ENCODE measurements around the gene ZBTB7C. TPM values are rescaled to one million over a fixed set of nuclear protein-coding genes. Genes with fewer than 3 reads are reported as not detected.

ZBTB7C gene
- total and polyA plus RNA-seq, 2 of the 4 experiments (the other 2 are of a cell fraction), result not detected

GRCh38 chr18:48046843-48047242, 362.3 kb downstream of the ZBTB7C start:
- no peak overlapping the region for H3K56ac ChIP-seq (ENCODE audit: extremely low read depth, insufficient read depth, low read length)
- H3K27ac ChIP-seq (ENCODE audit: insufficient read depth, low read length), result no peak overlapping the region
- H3K18ac ChIP-seq (ENCODE audit: low read depth, low read length), result no peak overlapping the region
- H3K14ac ChIP-seq (replicated peaks; ENCODE audit: low read depth, low read length), result no peak overlapping the region
- POLR2A ChIA-PET (ENCODE audit: unreplicated experiment), result no interaction called here
- intact Hi-C loops (cut with micrococcal nuclease) (no loop called here), in situ Hi-C loops (cut with MboI; ENCODE audit: low sequenced_read_pairs) (no loop called here), dilution Hi-C loops (cut with HindIII; ENCODE audit: low sequenced_read_pairs, unreplicated experiment) (no loop called here)
- no peaks in the 10 kb centered on the region for H3K79me1 ChIP-seq (ENCODE audit: low read depth in 1 of 2, low read length in 2 of 2)
- H4K8ac ChIP-seq (ENCODE audit: low read depth in 2 of 2, low read length in 2 of 2), result no peak overlapping the region
- no peak overlapping the region for H3K23ac ChIP-seq (ENCODE audit: low read depth, low read length)
- no peaks in the 10 kb centered on the region for H4K20me1 ChIP-seq (ENCODE audit: insufficient read depth, low read length)
- no peak overlapping the region for H3K4me2 ChIP-seq (ENCODE audit: low read depth, low read length)
- DNase-seq (no peak), ATAC-seq (ENCODE audit: low read depth) (no peak)
- H2BK15ac ChIP-seq (ENCODE audit: low read depth, low read length), result no peak overlapping the region
- peaks cover 1% of the 10 kb centered on the region for H3K27me3 ChIP-seq (ENCODE audit: control insufficient read depth, insufficient read depth, low read length)
- H3K36me3 ChIP-seq (ENCODE audit: control insufficient read depth, insufficient read depth, low read length), result no peaks in the 10 kb centered on the region
- no peak overlapping the region for H2AK9ac ChIP-seq (replicated peaks; ENCODE audit: low read depth, low read length, poor library complexity)
- no peak overlapping the region for H4K5ac ChIP-seq (ENCODE audit: low read depth, low read length)
- H2BK5ac ChIP-seq (ENCODE audit: low read depth, low read length, poor library complexity, severe bottlenecking), result no peak overlapping the region
- no peak overlapping the region for H2BK120ac ChIP-seq (ENCODE audit: low read depth, low read length)
- H3K4ac ChIP-seq (ENCODE audit: low read depth, low read length), result no peak overlapping the region
- no peaks in the 10 kb centered on the region for H3K4me1 ChIP-seq (ENCODE audit: control insufficient read depth, insufficient read depth, low read length)
- no peak overlapping the region for H3K4me3 ChIP-seq (ENCODE audit: insufficient read depth, low read depth, low read length)
- BruUV-seq (replicated peaks), result no TSS peak
- 70% methylated on average over 2 of the region's 5 CpGs; no CpG with 5 or more reads in 1 of the 2 experiments for WGBS, 2 experiments (ENCODE audit: extremely low coverage in 2 of 2, insufficient read length in 1 of 2)
- H4K91ac ChIP-seq (ENCODE audit: insufficient read depth, low read depth, low read length), result no peak overlapping the region
- no peak overlapping the region for H3K9ac ChIP-seq (ENCODE audit: low read depth, low read length)
- H3K9me1 ChIP-seq (ENCODE audit: insufficient read depth, low read length), result no peaks in the 10 kb centered on the region
- TF ChIP-seq CTCF (conservative IDR thresholded peaks at IDR 0.05; ENCODE audit: low read depth, low read length) (no peak), SMC3 (IDR thresholded peaks at IDR 0.05; ENCODE audit: low read depth, low read length) (no peak), FOS (IDR thresholded peaks at IDR 0.05; ENCODE audit: low read depth, low read length) (no peak), MXI1 (IDR thresholded peaks at IDR 0.05; ENCODE audit: borderline replicate concordance, low read depth, low read length) (no peak), MAFK (IDR thresholded peaks at IDR 0.05; ENCODE audit: low read depth, low read length) (no peak), NFE2L2 (IDR thresholded peaks at IDR 0.05; ENCODE audit: low read depth, low read length) (no peak), BHLHE40 (IDR thresholded peaks at IDR 0.05; ENCODE audit: low read depth, low read length) (no peak), ELK1 (IDR thresholded peaks at IDR 0.05; ENCODE audit: borderline replicate concordance, low read depth, low read length) (no peak), RCOR1 (IDR thresholded peaks at IDR 0.05; ENCODE audit: insufficient replicate concordance, low read length) (no peak)
- H2BK20ac ChIP-seq (ENCODE audit: low read depth, low read length), result no peak overlapping the region
- CTCF ChIA-PET, result no interaction called here
- no peaks in the 10 kb centered on the region for H3K9me3 ChIP-seq (ENCODE audit: control insufficient read depth, insufficient read depth, low read length)
- H2AFZ ChIP-seq (replicated peaks; ENCODE audit: low read length, poor library complexity), result no peak overlapping the region
- H2AK5ac ChIP-seq (ENCODE audit: low read depth, low read length), result no peak overlapping the region
